HG02588 (cell line): Measurements from ENCODE around the gene USP16.

ENCODE experiments used
- ATAC-seq: cut with Tn5 transposase; IDR thresholded peaks from one replicate; pipeline ENCODE4 v1.9.1; 2021; ENCODE audit warnings: mild to moderate bottlenecking, moderate library complexity; ENCODE audit not compliant: unreplicated experiment

USP16 gene

DNA sequence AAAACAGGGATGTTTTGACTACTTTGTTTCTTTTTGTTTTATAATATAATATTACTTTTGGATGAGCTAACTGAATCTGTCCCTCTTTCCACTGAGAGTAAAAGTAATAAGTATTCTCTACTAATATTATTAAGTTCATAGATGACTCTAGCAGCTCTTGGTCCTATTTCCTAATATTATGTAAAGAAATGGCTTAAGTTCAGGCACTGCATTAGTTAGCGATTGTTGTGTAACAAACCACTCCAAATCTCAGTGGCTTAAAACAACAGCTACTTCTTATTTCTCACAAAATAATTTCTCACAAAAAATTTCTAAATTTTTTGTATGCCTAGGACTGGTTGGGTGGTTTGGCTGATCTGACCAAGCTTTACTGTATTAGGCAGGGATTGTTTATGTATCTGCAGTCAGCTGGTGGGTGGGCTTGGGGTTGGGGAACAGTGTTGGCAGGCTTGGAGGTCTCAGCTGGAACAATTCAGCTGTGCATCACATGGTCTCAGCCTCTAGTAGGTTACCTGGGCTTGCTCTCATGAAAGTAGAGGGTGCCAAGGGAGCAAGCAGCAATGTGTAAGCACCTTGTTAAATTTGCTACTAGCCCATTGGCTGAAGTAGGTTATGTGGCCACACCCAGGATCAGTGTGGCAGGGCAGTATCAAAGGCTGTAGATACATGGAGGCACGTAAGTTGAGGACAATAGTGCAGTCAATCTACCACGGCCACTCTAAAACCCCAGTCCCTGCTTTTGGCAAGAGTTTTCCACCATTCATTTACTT, 57.8 kb downstream of the USP16 start:
- no peak for ATAC-seq

GRCh38 chr21:29083306-29083705, 58.8 kb downstream of the USP16 start:
- ATAC-seq, result no peak

GRCh38 chr21:29084372-29084771, 59.9 kb downstream of the USP16 start:
- ATAC-seq, result no peak

- ATAC-seq, result no peak
These were observed 60.8 kb downstream of the USP16 start for GRCh38 chr21:29085106-29085752.

- ATAC-seq, result no peak
These were observed 66.6 kb downstream of the USP16 start for GRCh38 chr21:29091033-29091432.

- ATAC-seq, result no peak
These were observed 67.9 kb downstream of the USP16 start for GRCh38 chr21:29092102-29092959.

DNA sequence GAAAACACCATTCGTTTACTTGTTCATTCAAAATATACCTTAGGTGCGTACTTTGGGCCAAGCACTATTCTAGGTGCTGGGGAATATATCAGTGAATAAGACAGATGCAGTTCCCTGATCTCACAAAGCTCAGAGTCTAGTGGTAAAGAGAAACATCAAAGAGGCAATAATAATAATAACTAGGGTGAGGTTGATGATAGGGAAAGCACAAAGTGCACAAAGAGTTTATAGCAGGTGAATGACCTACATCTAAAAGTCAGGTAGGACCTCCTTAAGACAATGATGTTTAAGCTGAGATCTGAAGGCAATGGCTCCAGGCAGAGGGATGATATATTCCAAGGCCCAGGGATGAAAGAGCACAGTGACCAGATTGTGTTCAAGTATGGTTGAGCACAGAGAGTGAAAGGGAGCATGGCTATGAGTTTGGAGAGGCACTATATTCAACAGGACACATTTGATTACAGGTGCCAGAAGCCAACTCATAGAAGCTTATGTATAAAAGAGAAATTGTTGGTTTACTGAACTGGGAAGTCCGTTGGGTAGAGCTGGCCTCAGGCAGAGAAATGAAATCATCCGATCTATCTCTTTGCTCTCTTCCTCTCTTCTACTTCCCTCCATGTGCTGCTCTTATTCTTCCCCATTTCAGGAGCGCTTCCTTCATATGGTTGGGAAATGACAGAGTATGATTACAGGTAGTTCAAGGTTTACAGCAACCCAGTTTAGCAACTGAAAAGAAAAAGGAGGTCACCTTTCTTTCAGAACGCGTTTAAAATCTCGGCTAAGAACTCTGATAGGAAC, 71.9 kb downstream of the USP16 start:
- ATAC-seq, result no peak

- no peak for ATAC-seq
These were observed 73.7 kb downstream of the USP16 start for GRCh38 chr21:29098156-29098555.

DNA sequence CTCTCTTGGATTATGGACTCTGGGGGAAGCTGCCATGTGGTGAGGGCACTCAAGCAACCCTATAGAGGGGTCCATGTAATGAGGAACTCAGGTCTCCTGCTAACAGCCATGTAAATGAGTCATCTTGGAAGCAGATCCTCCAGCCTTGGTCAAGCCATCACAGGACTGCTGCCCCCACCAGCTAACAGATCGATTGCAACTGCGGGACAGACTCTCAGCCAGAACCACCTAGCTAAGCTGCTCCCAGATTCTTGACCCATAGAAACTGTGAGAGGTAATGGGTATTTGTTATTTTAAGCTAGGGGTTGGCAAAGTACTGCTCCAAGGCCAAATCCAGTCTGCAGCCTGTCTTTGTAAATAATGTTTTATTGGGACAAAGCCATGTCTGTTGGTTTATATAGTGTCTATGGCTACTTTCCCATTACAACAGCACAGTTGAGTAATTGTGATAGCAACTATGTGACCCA, 78.4 kb downstream of the USP16 start:
- no peak for ATAC-seq
